Activated naive CD8-positive, alpha-beta T cell treated with anti-CD3 and anti-CD28 coated beads, Interleukin-2, amount 50 U/mL, for 16 hours (primary cell): ENCODE results near the gene HSPA1L.
"Not testable (repeated sequence)": the region's sequence is repeated elsewhere in the genome, so short reads cannot be mapped to it uniquely, and the experiment has no call there.

Experiments used
- DNase-seq: peaks from one replicate; pipeline ENCODE4 v3.0.0-alpha.2; 2020; ENCODE audit warnings: low read depth, low spot score

Gene HSPA1L

GRCh38 chr6:31815025-31815838 is at the start of gene HSPA1L, which contains the start of gene HSPA1A:
Gene HSPA1L, minus strand, starts transcription at chr6:31815283. Its CDS starts 3,311 bp downstream, at chr6:31811972.
Gene HSPA1A, plus strand, starts transcription at chr6:31815543. Its CDS starts 214 bp downstream, at chr6:31815757.
- no peak for DNase-seq

GRCh38 chr6:31864818-31865204 is 49.7 kb upstream of the HSPA1L start:
- DNase-seq, result no peak

- DNase-seq, result not testable (repeated sequence)
Measured at GRCh38 chr6:31864123-31864562, 49.1 kb upstream of the HSPA1L start.

- peak; percentile 97 for DNase-seq
Measured at GRCh38 chr6:31862344-31863235, 47.5 kb upstream of the HSPA1L start, which contains the start of gene NEU1. Gene NEU1, minus strand, starts transcription at chr6:31862821. Its CDS starts 45 bp downstream, at chr6:31862776.

GRCh38 chr6:31861919-31862343 is 46.8 kb upstream of the HSPA1L start:
- DNase-seq, result no peak

GRCh38 chr6:31861150-31861549 is 46.1 kb upstream of the HSPA1L start:
- no peak for DNase-seq

- no peak for DNase-seq
Measured at GRCh38 chr6:31860349-31860748, 45.3 kb upstream of the HSPA1L start.

GRCh38 chr6:31859923-31860322 is 44.8 kb upstream of the HSPA1L start:
- DNase-seq, result no peak

GRCh38 chr6:31858707-31859106 is 43.6 kb upstream of the HSPA1L start:
- no peak for DNase-seq

GRCh38 chr6:31857774-31858173 is 42.7 kb upstream of the HSPA1L start:
- not testable (repeated sequence) for DNase-seq

GRCh38 chr6:31851980-31852718 is 37.1 kb upstream of the HSPA1L start:
- DNase-seq, result not testable (repeated sequence)

GRCh38 chr6:31851485-31851832 is 36.4 kb upstream of the HSPA1L start:
- DNase-seq, result no peak

GRCh38 chr6:31850765-31851484 is 35.8 kb upstream of the HSPA1L start:
- no peak for DNase-seq

GRCh38 chr6:31847276-31847978 is 32.3 kb upstream of the HSPA1L start:
- no peak for DNase-seq

- no peak for DNase-seq
Measured at GRCh38 chr6:31844507-31844906, 29.4 kb upstream of the HSPA1L start.

- no peak for DNase-seq
Measured at GRCh38 chr6:31842053-31842452, 27.0 kb upstream of the HSPA1L start.

- not testable (repeated sequence) for DNase-seq
Measured at GRCh38 chr6:31839779-31840126, 24.7 kb upstream of the HSPA1L start.

- DNase-seq, result no peak
Measured at GRCh38 chr6:31838968-31839367, 23.9 kb upstream of the HSPA1L start.

GRCh38 chr6:31838114-31838553 is 23.1 kb upstream of the HSPA1L start:
- not testable (repeated sequence) for DNase-seq
